CD1c-positive myeloid dendritic cell (primary cell): Measurements from ENCODE around the gene MED29.

Experiments
- DNase-seq: peaks from one replicate; pipeline ENCODE4 v3.0.0-alpha.2; 2016; ENCODE audit errors: extremely low spot score

Gene MED29

GRCh38 chr19:39430675-39431593, 39.8 kb downstream of the MED29 start:
- DNase-seq: peak; percentile 95

GRCh38 chr19:39432677-39433025, 41.5 kb downstream of the MED29 start:
- no peak for DNase-seq

GRCh38 chr19:39433480-39434079, 42.4 kb downstream of the MED29 start:
- DNase-seq: no peak

GRCh38 chr19:39434123-39435076, 43.2 kb downstream of the MED29 start:
- no peak for DNase-seq

- DNase-seq: peak; percentile 100
Observed at GRCh38 chr19:39435499-39436349, 44.5 kb downstream of the MED29 start, which contains the start of gene RPS16. Gene RPS16, minus strand, starts transcription at chr19:39435949. Its CDS starts 54 bp downstream, at chr19:39435895.

- DNase-seq: no peak
Observed at GRCh38 chr19:39436350-39436716, 45.2 kb downstream of the MED29 start.

GRCh38 chr19:39438270-39438934, 47.2 kb downstream of the MED29 start:
- no peak for DNase-seq

GRCh38 chr19:39444598-39445195, 53.5 kb downstream of the MED29 start:
- DNase-seq: no peak

GRCh38 chr19:39445196-39446111, 54.3 kb downstream of the MED29 start, which contains the start of gene SUPT5H:
Gene SUPT5H, plus strand, starts transcription at chr19:39445582. Its CDS starts 309 bp downstream, at chr19:39445891.
- DNase-seq: peak; percentile 99

GRCh38 chr19:39446365-39447084, 55.3 kb downstream of the MED29 start:
- no peak for DNase-seq

- DNase-seq: peak; percentile 53
Observed at GRCh38 chr19:39448271-39448670, 57.1 kb downstream of the MED29 start.

GRCh38 chr19:39449116-39449797, 58.1 kb downstream of the MED29 start:
- no peak for DNase-seq
